AG04450 (cell line): ENCODE measurements around the gene C11orf21. TPM values are rescaled to one million over a fixed set of nuclear protein-coding genes. Genes with fewer than 3 reads are reported as not detected.

Experiments used
- CTCF ChIA-PET: fragments of 300-600, 350-600 bp; formaldehyde crosslinking; extraction: SDS; loops from one replicate; lab custom pipeline; 2022; ENCODE audit warnings: antibody characterized with exemption, inconsistent platforms; lab: Charles Lee
- POLR2A ChIA-PET: fragments of 350-600 bp; formaldehyde crosslinking; extraction: SDS; loops from one replicate; lab custom pipeline; 2021; ENCODE audit warnings: antibody characterized with exemption, inconsistent platforms; lab: Yijun Ruan, JAX
- DNase-seq: peaks from one replicate; pipeline ENCODE4 v3.0.0-alpha.2; 2011; ENCODE audit warnings: low read depth, low spot score
- H3K27ac ChIP-seq: one replicate; pipeline ENCODE4 v1.5.1; 2012; ENCODE audit warnings: low read depth, low read length, control low read depth
- H3K27me3 ChIP-seq: one replicate; pipeline ENCODE4 v1.6.0; 2012; ENCODE audit warnings: low read length; ENCODE audit not compliant: control insufficient read depth, insufficient read depth
- H3K4me3 ChIP-seq: 2 replicates; pipeline ENCODE4 v1.5.1; 2011; ENCODE audit warnings: mild to moderate bottlenecking, low read depth, low read length, control low read depth
- H3K9me3 ChIP-seq: 2 replicates; pipeline ENCODE4 v1.5.1; 2012; ENCODE audit warnings: low read length; ENCODE audit not compliant: control insufficient read depth, insufficient read depth
- polyA plus RNA-seq: library from polyadenylated mRNA; depleted of rRNA; stranded (reverse); fragments of >200 nt; gene quantifications from 2 replicates; pipeline ENCODE4 v1.2.3, GENCODE V29; 2011
- TF ChIP-seq, protein P1 (sequence below): IDR thresholded peaks from 2 replicates; pipeline ENCODE4 v1.5.1; 2011; ENCODE audit warnings: low read depth, low read length, control low read depth, inconsistent platforms

The C11orf21 gene
- polyA plus RNA-seq, 1 experiment = not detected

DNA sequence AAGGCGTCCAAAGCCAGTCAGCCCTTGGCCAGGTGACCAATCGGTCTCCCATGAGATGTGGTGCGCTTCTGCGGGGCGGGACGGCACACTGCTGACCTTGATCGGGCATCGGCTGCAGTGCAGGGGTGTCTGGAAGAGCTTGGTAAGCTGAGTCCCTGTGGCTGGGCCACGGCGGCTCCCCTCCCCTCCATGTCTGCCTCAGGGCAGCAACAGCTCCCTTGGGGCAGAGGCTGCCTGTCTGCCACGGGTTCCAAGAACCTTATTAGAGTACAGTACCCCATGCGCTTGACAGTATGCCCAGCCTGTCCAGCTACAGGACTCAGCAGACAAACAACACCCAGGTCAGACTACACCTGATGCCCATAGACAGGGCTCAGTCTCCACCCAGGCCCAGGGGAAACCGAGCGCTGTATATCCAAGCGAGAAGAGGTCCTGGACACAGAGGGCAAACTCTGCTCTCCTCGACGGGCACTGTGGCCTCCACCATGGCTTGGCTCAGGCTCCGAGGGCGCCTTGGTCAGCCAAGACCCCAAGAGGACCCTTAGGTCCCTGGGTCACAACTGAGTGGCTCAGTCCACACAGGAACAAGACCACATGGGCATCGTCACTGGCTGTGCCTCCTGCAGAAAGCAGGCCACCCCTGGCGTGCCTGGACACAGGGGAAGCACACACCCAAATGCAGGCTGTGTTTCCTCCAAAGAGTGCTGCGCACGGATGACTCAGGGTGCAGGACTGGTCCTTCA, 19.0 kb upstream of the C11orf21 start:
- CTCF ChIA-PET = interaction anchor here (0.6 kb wide), 1 partner anchor 28 kb away, joined by 5 read pairs; no protein-coding TSS in a partner anchor

GRCh38 chr11:2319791-2320472, 18.2 kb upstream of the C11orf21 start:
- no peak overlapping the region for H3K27ac ChIP-seq
- H3K9me3 ChIP-seq = peaks cover 7% of the 10 kb centered on the region
- peaks cover 7% of the 10 kb centered on the region for H3K27me3 ChIP-seq
- TF ChIP-seq, protein P1, sequence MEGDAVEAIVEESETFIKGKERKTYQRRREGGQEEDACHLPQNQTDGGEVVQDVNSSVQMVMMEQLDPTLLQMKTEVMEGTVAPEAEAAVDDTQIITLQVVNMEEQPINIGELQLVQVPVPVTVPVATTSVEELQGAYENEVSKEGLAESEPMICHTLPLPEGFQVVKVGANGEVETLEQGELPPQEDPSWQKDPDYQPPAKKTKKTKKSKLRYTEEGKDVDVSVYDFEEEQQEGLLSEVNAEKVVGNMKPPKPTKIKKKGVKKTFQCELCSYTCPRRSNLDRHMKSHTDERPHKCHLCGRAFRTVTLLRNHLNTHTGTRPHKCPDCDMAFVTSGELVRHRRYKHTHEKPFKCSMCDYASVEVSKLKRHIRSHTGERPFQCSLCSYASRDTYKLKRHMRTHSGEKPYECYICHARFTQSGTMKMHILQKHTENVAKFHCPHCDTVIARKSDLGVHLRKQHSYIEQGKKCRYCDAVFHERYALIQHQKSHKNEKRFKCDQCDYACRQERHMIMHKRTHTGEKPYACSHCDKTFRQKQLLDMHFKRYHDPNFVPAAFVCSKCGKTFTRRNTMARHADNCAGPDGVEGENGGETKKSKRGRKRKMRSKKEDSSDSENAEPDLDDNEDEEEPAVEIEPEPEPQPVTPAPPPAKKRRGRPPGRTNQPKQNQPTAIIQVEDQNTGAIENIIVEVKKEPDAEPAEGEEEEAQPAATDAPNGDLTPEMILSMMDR = no peak
- no peak overlapping the region for H3K4me3 ChIP-seq
- ChIA-PET CTCF (no interaction called here), POLR2A (interaction anchor here (1.1 kb wide), 1 partner anchor 13 kb away, joined by 3 read pairs; no protein-coding TSS in a partner anchor)
- DNase-seq = no peak

More for the DNA sequence above, 19.0 kb upstream of the C11orf21 start:
- POLR2A ChIA-PET = interaction anchor here (1.1 kb wide), 1 partner anchor 14 kb away, joined by 3 read pairs; no protein-coding TSS in a partner anchor
- no peak for DNase-seq
- H3K9me3 ChIP-seq = peaks cover 7% of the 10 kb centered on the region
- H3K27ac ChIP-seq = no peak overlapping the region
- TF ChIP-seq, protein P1 = no peak
- H3K4me3 ChIP-seq = no peak overlapping the region
- H3K27me3 ChIP-seq = peaks cover 7% of the 10 kb centered on the region

GRCh38 chr11:2318707-2319106, 17.0 kb upstream of the C11orf21 start:
- peaks cover 7% of the 10 kb centered on the region for H3K9me3 ChIP-seq
- POLR2A ChIA-PET = no interaction called here
- TF ChIP-seq, protein P1 = no peak
- peaks cover 7% of the 10 kb centered on the region for H3K27me3 ChIP-seq
- H3K27ac ChIP-seq = no peak overlapping the region
- no peak overlapping the region for H3K4me3 ChIP-seq
- no peak for DNase-seq
- CTCF ChIA-PET = no interaction called here

DNA sequence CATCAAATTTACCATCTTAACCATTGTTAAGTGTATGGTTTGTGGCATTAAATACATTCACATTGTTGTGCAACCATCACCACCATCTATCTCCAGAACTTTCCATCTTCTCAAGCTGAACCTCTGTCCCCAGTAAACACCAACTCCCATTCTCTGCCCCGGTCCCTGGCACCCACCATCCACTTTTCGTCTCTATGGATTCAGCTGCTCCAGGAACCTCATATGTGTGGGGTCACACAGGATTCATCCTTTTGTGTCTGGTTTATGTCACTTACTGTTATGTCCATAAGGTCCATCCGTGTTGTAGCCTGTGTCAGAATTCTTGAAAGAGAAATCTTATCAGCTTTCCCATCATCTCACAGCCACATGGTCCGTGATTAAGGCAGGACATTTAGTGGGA, 16.4 kb upstream of the C11orf21 start:
- ChIA-PET POLR2A (no interaction called here), CTCF (interaction anchor here (0.8 kb wide), 1 partner anchor 102 kb away, joined by 4 read pairs; no protein-coding TSS in a partner anchor)
- H3K4me3 ChIP-seq = no peak overlapping the region
- no peak for DNase-seq
- H3K27me3 ChIP-seq = peaks cover 7% of the 10 kb centered on the region
- TF ChIP-seq, protein P1 = no peak
- H3K27ac ChIP-seq = no peak overlapping the region
- peaks cover 7% of the 10 kb centered on the region for H3K9me3 ChIP-seq
